Fibroblast of skin of scalp (primary cell): ENCODE data around the gene CABLES1.
"Not testable (repeated sequence)": the region's sequence is repeated elsewhere in the genome, so short reads cannot be mapped to it uniquely, and the experiment has no call there.

Experiments used
- DNase-seq: peaks from one replicate; pipeline ENCODE4 v3.0.0-alpha.2; 2013

Gene CABLES1

GRCh38 chr18:23270986-23271680, 135.8 kb downstream of the CABLES1 start:
- DNase-seq, result peak; percentile 48

GRCh38 chr18:23272498-23273232, 137.4 kb downstream of the CABLES1 start:
- no peak for DNase-seq

GRCh38 chr18:23273443-23273966, 138.2 kb downstream of the CABLES1 start:
- DNase-seq, result no peak

GRCh38 chr18:23274638-23275482, 139.6 kb downstream of the CABLES1 start:
- DNase-seq, result no peak

- no peak for DNase-seq
These were observed 141.2 kb downstream of the CABLES1 start for GRCh38 chr18:23276451-23276850.

- no peak for DNase-seq
These were observed 142.1 kb downstream of the CABLES1 start for GRCh38 chr18:23277399-23277798.

- no peak for DNase-seq
These were observed 144.6 kb downstream of the CABLES1 start for GRCh38 chr18:23279931-23280330.

- no peak for DNase-seq
These were observed 145.6 kb downstream of the CABLES1 start for GRCh38 chr18:23280844-23281243.

GRCh38 chr18:23281626-23282436, 146.5 kb downstream of the CABLES1 start:
- peak; percentile 59 for DNase-seq

GRCh38 chr18:23282437-23282781, 147.1 kb downstream of the CABLES1 start:
- DNase-seq, result no peak

- DNase-seq, result no peak
These were observed 148.7 kb downstream of the CABLES1 start for GRCh38 chr18:23283916-23284430.

- DNase-seq, result no peak
These were observed 149.3 kb downstream of the CABLES1 start for GRCh38 chr18:23284629-23285028.

GRCh38 chr18:23285581-23285980, 150.3 kb downstream of the CABLES1 start:
- DNase-seq, result not testable (repeated sequence)

GRCh38 chr18:23291456-23292205, 156.3 kb downstream of the CABLES1 start:
- DNase-seq, result peak; percentile 77

- no peak for DNase-seq
These were observed 165.0 kb downstream of the CABLES1 start for GRCh38 chr18:23300231-23300805.

GRCh38 chr18:23301972-23302371, 166.7 kb downstream of the CABLES1 start:
- no peak for DNase-seq

- DNase-seq, result no peak
These were observed 167.2 kb downstream of the CABLES1 start for GRCh38 chr18:23302511-23302850.

GRCh38 chr18:23302851-23303527, 167.7 kb downstream of the CABLES1 start:
- DNase-seq, result peak; percentile 95

- no peak for DNase-seq
These were observed 171.5 kb downstream of the CABLES1 start for GRCh38 chr18:23306822-23307221.
